ENCODE measurements around the gene MAP2K1. TPM values are rescaled to one million over a fixed set of nuclear protein-coding genes. Genes with fewer than 3 reads are reported as not detected.
A peak's percentile ranks its signal among the peaks of the same experiment; 100 is the strongest.

MAP2K1 gene
- total and polyA plus RNA-seq, 9 of the 15 experiments (the other 6 are each of a cell fraction or from before 2014, with no cell fraction given): 7.5 to 58.3 (median 30.0) TPM

- peaks cover 24% of the 10 kb centered on the region for H3K36me3 ChIP-seq (ENCODE audit: control insufficient read depth, insufficient read depth, low read length)
- POLR2A ChIA-PET: interaction anchor here (0.6 to 1.0 kb wide), 2 partner anchors 11 to 52 kb away, joined by 3 to 6 read pairs; partner anchors contain the start of gene SNAPC5
- peaks cover 8 to 17% of the 10 kb centered on the region in 2 experiments for H3K4me1 ChIP-seq (replicated peaks in 1 of 2; ENCODE audit: control insufficient read depth in 2 of 2, insufficient read depth in 2 of 2, low read length in 2 of 2)
- H3K9me1 ChIP-seq (ENCODE audit: control insufficient read depth, insufficient read depth, low read length): no peaks in the 10 kb centered on the region
- in situ Hi-C loops (cut with MboI) (no loop called here), intact Hi-C loops (cut with micrococcal nuclease) (loop anchor here (5.0 kb wide), 1 partner anchor 59 kb away; the partner anchor contains the start of gene LCTL)
- H3K4me3 ChIP-seq: no peak overlapping the region
- H3K9me3 ChIP-seq (replicated peaks; ENCODE audit: control insufficient read depth, insufficient read depth, low read depth, low read length): no peaks in the 10 kb centered on the region
- H3K27ac ChIP-seq (ENCODE audit: extremely low read depth, low read depth, low read length): no peak overlapping the region
- no peak for FAIRE-seq
- DNase-seq (ENCODE audit: extremely low read depth in 1 of 4, low spot score in 3 of 4): peak in 1 of 4 experiments; percentile 42
- no peak overlapping the region for H2AFZ ChIP-seq (ENCODE audit: low read depth, low read length)
- ATAC-seq: no peak
- no peak overlapping the region for H3K4me2 ChIP-seq (ENCODE audit: insufficient read depth, low read length)
- BruUV-seq (replicated peaks): no TSS peak
- peaks cover 10% of the 10 kb centered on the region for H4K20me1 ChIP-seq (replicated peaks; ENCODE audit: control insufficient read depth, insufficient read depth, low read length)
- CTCF ChIA-PET (ENCODE audit: low intra/inter-chr PET ratio): no interaction called here
- H3K9ac ChIP-seq (ENCODE audit: insufficient read depth in 1 of 2, low read depth in 2 of 2, low read length in 2 of 2): no peak overlapping the region
- peaks cover 54% of the 10 kb centered on the region for H3K79me2 ChIP-seq (ENCODE audit: control insufficient read depth, insufficient read depth, low read length)
- H3K27me3 ChIP-seq (ENCODE audit: control insufficient read depth in 2 of 2, insufficient read depth in 2 of 2, low read length in 2 of 2): no peaks in the 10 kb centered on the region
- WGBS (ENCODE audit: insufficient coverage, low coverage, missing lambda C conversion rate): 21% methylated on average over 3 of the region's 3 CpGs
- TF ChIP-seq TAL1 (IDR thresholded peaks at IDR 0.05) (peak; percentile 26; the same call in 1 of the 2 replicates), ZNF57 (CRISPR knock-in tag; IDR thresholded peaks at IDR 0.05) (no peak), JUND (IDR thresholded peaks at IDR 0.05; ENCODE audit: borderline replicate concordance, low read depth, low read length) (peak; percentile 18; the same call in 1 of the 2 replicates), JUND (tag; IDR thresholded peaks at IDR 0.05; ENCODE audit: borderline replicate concordance, low read depth, low read length) (no peak), NCOA2 (IDR thresholded peaks at IDR 0.05; ENCODE audit: partially characterized antibody in 2 of 2) (no peak), ESRRB (CRISPR knock-in tag; IDR thresholded peaks at IDR 0.05; ENCODE audit: borderline replicate concordance) (no peak), CCAR2 (IDR thresholded peaks at IDR 0.05; ENCODE audit: low read depth, low read length) (no peak), ZBTB34 (CRISPR knock-in tag; IDR thresholded peaks at IDR 0.05) (no peak), ZNF12 (CRISPR knock-in tag; IDR thresholded peaks at IDR 0.05) (no peak), HDAC1 (IDR thresholded peaks at IDR 0.05) (no peak), TGIF2 (CRISPR knock-in tag; IDR thresholded peaks at IDR 0.05) (no peak), ATF2 (CRISPR knock-in tag; IDR thresholded peaks at IDR 0.05) (no peak), ZBED1 (IDR thresholded peaks at IDR 0.05) (no peak), SUPT5H (IDR thresholded peaks at IDR 0.05) (no peak), POLR2AphosphoS2 (IDR thresholded peaks at IDR 0.05; ENCODE audit: low read length) (no peak), TFE3 (CRISPR knock-in tag; IDR thresholded peaks at IDR 0.05) (no peak), NFXL1 (CRISPR knock-in tag; IDR thresholded peaks at IDR 0.05) (no peak), FOXA1 (IDR thresholded peaks at IDR 0.05; ENCODE audit: borderline replicate concordance) (no peak), RBM34 (IDR thresholded peaks at IDR 0.05; ENCODE audit: borderline replicate concordance, insufficient read depth, low read length) (no peak), RUNX1 (IDR thresholded peaks at IDR 0.05; ENCODE audit: low read depth) (no peak), ARID1B (IDR thresholded peaks at IDR 0.05) (peak; percentile 68), PHB2 (IDR thresholded peaks at IDR 0.05; ENCODE audit: low read depth) (no peak)
Measured at GRCh38 chr15:66508293-66508883, 121.7 kb downstream of the MAP2K1 start.
